Measurements from ENCODE around the gene PTPN3.

Gene PTPN3

GRCh38 chr9:109509611-109510010, 11.5 kb upstream of the PTPN3 start:
- TF ChIP-seq TAF1 (IDR thresholded peaks at IDR 0.05; ENCODE audit: borderline replicate concordance, insufficient read depth, low read length) (no peak), SIN3A (IDR thresholded peaks at IDR 0.05; ENCODE audit: borderline replicate concordance, insufficient read depth, low read length) (no peak), POLR2AphosphoS5 (IDR thresholded peaks at IDR 0.05; ENCODE audit: low read depth, low read length) (no peak)

GRCh38 chr9:109507421-109507838, 9.3 kb upstream of the PTPN3 start:
- TF ChIP-seq TAF1 (IDR thresholded peaks at IDR 0.05; ENCODE audit: borderline replicate concordance, insufficient read depth, low read length): no peak
- TF ChIP-seq POLR2AphosphoS5 (IDR thresholded peaks at IDR 0.05; ENCODE audit: low read depth, low read length): no peak
- TF ChIP-seq SIN3A (IDR thresholded peaks at IDR 0.05; ENCODE audit: borderline replicate concordance, insufficient read depth, low read length): no peak
- no peak for TF ChIP-seq FOXP2 (optimal IDR thresholded peaks at IDR 0.05; ENCODE audit: borderline replicate concordance, extremely low read depth, extremely low read length, insufficient read depth)
- no peak for TF ChIP-seq REST (IDR thresholded peaks at IDR 0.05; ENCODE audit: insufficient read depth in 1 of 2, low read depth in 2 of 2, low read length in 2 of 2)

GRCh38 chr9:109506097-109506712, 8.1 kb upstream of the PTPN3 start:
- TF ChIP-seq POLR2AphosphoS5 (IDR thresholded peaks at IDR 0.05; ENCODE audit: low read depth, low read length) (no peak), SIN3A (IDR thresholded peaks at IDR 0.05; ENCODE audit: borderline replicate concordance, insufficient read depth, low read length) (no peak), TAF1 (IDR thresholded peaks at IDR 0.05; ENCODE audit: borderline replicate concordance, insufficient read depth, low read length) (no peak), REST (IDR thresholded peaks at IDR 0.05; ENCODE audit: insufficient read depth in 1 of 2, low read depth in 2 of 2, low read length in 2 of 2) (no peak), FOXP2 (optimal IDR thresholded peaks at IDR 0.05; ENCODE audit: borderline replicate concordance, extremely low read depth, extremely low read length, insufficient read depth) (no peak)

DNA sequence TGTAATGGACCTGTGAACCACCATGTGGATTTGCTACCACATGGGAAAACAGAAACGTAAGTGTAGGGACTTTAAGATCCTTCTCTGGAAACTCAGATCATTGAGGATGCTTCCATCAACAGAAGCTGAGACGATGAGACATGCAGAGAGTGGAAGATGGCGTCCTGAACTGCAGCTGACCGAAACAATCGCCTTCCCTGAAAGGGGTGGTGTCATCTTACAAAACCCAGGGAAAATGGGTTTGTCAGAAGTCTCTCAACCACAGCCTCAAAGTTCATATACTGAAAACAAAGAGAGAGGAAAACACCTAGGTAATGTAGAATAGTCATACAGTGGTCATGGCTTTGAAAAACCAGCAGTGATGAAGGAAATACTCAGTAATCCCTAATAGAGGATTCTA, 6.6 kb upstream of the PTPN3 start:
- no peak for TF ChIP-seq FOXP2 (optimal IDR thresholded peaks at IDR 0.05; ENCODE audit: borderline replicate concordance, extremely low read depth, extremely low read length, insufficient read depth)
- no peak for TF ChIP-seq SIN3A (IDR thresholded peaks at IDR 0.05; ENCODE audit: borderline replicate concordance, insufficient read depth, low read length)
- TF ChIP-seq TAF1 (IDR thresholded peaks at IDR 0.05; ENCODE audit: borderline replicate concordance, insufficient read depth, low read length): no peak
- no peak for TF ChIP-seq POLR2AphosphoS5 (IDR thresholded peaks at IDR 0.05; ENCODE audit: low read depth, low read length)
- no peak for TF ChIP-seq REST (IDR thresholded peaks at IDR 0.05; ENCODE audit: insufficient read depth in 1 of 2, low read depth in 2 of 2, low read length in 2 of 2)

DNA sequence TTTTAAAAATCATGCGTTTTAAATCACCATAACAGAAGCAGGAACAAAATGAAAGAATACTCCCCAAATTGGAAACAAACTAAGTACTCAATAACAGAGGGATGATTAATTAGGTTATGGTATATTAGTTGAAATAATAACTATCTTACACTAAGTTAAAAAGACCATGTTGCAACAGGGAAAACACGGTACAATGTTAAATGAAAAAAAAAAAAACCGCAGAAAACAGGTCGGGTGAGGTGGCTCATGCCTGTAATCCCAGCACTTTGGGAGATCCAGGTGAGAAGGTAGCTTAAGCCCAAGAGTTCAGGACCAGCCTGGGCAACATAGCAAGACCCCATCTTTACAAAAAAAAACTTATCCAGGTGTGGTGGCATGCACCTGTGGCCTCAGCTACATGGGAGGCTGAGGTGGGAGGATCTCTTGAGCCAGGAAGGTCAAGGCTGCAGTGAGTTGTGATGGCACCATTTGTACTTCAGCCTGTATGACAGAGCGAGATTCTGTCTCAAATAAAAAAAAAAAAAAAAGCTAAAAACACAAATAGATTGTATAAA, 2.4 kb upstream of the PTPN3 start:
- no peak for TF ChIP-seq REST (IDR thresholded peaks at IDR 0.05; ENCODE audit: insufficient read depth in 1 of 2, low read depth in 2 of 2, low read length in 2 of 2)
- no peak for TF ChIP-seq POLR2AphosphoS5 (IDR thresholded peaks at IDR 0.05; ENCODE audit: low read depth, low read length)
- TF ChIP-seq SIN3A (IDR thresholded peaks at IDR 0.05; ENCODE audit: borderline replicate concordance, insufficient read depth, low read length): no peak
- no peak for TF ChIP-seq TAF1 (IDR thresholded peaks at IDR 0.05; ENCODE audit: borderline replicate concordance, insufficient read depth, low read length)
- no peak for TF ChIP-seq FOXP2 (optimal IDR thresholded peaks at IDR 0.05; ENCODE audit: borderline replicate concordance, extremely low read depth, extremely low read length, insufficient read depth)
